SKM-1 (cell line): ENCODE results near the gene HECTD4.

Experiments used
- DNase-seq: peaks from one replicate; lab custom pipeline; 2025; ENCODE audit not compliant: unreplicated experiment; lab: John Stamatoyannopoulos, UW

Gene HECTD4

DNA sequence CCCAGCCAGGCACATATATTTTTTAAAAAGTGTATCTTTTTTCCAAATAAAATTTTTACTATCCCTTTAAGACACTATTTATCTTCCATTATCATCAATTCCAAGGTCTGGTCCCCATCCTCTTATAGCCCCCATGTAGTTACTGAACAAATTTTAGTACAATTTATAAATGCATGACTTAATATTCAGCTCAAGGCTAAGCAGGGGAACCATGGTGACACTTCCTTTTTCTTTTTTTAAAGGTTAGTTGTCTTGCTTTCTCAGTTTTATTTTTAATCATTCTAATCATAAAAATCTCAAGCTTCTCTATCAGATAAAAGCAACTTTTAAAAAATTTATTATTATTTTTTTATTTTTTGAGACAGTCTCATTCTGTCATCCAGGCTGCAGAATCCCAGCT is 164.6 kb downstream of the HECTD4 start:
- no peak for DNase-seq

GRCh38 chr12:112216223-112216622 is 166.0 kb downstream of the HECTD4 start:
- no peak for DNase-seq

DNA sequence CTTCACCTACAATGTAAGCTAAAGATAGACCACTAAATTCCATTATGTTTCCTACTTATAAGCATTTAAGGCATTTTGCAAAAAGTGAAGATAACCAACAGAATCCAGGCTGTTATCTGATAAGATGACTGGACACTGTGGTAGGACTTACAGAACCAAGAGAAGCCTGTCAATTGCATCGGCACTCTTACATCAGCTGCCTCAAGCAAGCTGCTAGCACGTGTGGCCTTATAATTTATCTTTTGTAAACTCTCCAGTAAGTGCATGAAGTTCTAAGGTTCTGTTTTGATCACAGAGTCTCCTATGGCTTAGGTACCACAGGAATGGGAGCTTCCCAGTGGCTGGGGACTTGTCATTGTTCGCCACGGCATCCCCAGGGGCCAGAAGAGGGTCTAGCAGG is 168.2 kb downstream of the HECTD4 start:
- no peak for DNase-seq

DNA sequence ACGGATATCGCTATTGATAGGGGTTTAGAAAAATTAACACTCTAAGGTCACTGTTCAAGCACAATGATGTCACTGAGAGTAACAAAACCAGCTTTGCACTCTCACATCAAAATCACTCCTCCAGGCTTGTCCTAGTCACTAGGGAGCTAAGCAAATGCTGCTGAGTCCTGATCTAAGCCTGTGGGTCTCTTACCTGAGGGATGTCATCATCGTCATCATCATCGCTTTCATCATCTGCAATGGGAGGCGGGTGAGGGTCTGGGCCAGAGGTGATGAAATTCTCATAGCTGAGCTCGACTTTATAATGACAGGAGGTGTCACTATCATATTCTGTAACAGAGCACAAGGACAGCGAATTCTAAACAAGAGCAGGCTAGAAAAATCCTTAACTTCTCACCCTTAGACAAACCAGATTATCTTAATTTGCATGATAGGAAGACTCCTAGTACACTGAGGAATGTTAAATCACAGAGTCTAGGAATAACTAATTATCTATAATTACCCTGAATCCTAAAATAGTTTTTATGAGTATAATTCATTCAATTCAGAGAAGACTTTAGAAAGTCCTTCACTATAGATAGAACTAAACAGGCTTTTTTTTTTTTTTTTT is 173.8 kb downstream of the HECTD4 start:
- DNase-seq, result no peak

- no peak for DNase-seq
These were observed 174.8 kb downstream of the HECTD4 start for GRCh38 chr12:112207397-112207924.

- DNase-seq, result no peak
These were observed 175.3 kb downstream of the HECTD4 start for GRCh38 chr12:112206944-112207343.

DNA sequence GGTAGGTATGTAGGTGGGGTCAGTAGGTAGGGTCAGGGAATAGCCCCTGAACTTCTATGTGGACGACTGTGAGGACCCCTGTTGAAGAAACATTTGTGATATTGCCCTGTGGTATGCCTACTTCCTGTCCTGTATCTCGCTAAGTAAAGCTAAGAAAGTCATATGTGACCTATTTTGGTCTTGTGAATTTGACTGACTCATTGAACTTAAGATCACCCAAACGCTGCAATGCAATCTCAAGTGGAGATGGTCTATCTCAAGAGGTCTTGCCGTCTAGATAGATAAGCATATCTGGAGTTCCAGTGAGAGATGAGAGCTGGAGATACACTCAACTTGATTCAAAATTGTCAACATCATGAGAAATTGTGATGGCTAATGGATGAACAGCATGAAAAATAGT is 183.1 kb downstream of the HECTD4 start:
- no peak for DNase-seq

- DNase-seq, result peak; percentile 7
These were observed 184.0 kb downstream of the HECTD4 start for GRCh38 chr12:112198120-112198733.

- no peak for DNase-seq
These were observed 185.9 kb downstream of the HECTD4 start for GRCh38 chr12:112196196-112196875.

- no peak for DNase-seq
These were observed 187.5 kb downstream of the HECTD4 start for GRCh38 chr12:112194601-112195247.

DNA sequence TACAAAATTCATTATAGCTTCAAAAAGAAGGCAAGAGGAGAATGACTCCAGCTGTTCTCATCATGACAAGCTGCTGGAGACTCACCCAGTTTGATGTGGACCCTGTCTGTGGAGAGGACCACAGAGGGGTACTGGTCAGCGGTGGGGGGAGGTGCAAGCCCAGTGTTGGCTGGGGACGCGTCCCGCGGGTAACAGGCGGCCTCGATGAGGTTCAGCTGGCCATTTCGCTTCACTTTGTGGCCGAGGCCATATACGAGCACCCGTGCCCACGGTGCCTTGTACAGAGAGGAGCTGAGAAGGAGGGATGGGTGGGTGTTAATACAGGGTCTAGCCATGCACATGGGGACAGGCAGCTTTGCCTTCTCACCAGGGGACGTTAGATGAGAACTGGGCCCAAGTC is 189.8 kb downstream of the HECTD4 start:
- DNase-seq, result no peak

- no peak for DNase-seq
These were observed 190.3 kb downstream of the HECTD4 start for GRCh38 chr12:112191840-112192321.

DNA sequence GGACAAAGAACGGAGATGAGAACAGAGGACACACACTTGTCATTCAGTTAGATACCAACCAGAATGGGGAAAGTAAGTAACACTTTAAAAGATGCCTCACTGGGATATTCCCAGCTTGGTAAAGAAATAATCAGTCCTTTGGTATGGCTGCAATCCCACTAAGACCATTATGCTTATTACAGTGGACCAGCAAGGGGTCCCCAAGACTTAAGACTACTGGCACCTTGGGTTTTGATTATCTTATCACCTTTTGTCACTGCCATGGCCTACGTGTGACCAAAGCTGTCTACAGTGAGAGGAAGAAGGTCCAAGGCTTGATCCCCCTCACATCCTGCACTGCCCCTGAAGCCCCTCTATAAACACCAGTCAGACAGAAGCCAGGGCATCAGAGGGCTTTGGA is 191.0 kb downstream of the HECTD4 start:
- DNase-seq, result no peak

GRCh38 chr12:112190231-112191025 is 191.8 kb downstream of the HECTD4 start:
- DNase-seq, result no peak

DNA sequence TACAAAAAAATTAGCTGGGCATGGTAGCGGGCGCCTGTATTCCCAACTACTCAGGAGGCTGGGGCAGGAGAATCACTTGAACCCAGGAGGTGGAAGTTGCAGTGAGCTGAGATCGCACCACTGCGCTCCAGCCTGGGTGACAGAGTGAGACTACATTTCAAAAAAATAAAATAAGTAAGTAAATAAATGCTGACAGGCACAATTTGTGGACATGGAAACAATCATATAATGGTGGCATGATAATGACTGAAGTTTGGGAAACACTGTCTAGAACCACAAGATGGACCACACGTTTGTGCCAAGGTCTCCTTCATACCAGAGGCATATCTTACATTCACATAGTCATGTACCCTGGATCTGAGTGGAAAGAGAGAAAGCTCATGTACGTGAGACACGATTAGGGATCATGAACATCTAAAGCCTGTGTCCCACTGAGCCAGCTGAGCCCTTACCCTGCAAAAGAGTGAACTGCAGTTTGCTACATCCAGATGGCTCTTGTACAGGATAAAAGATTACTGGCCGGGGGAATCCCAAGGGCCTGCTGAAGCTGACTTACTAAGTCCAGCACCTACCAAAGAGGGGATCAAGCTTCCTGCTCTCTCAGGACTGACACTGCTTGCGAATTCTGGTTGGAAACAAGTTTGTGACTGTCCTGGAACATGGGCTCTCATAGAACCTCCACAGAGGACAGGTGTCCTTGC is 194.0 kb downstream of the HECTD4 start:
- DNase-seq, result no peak

DNA sequence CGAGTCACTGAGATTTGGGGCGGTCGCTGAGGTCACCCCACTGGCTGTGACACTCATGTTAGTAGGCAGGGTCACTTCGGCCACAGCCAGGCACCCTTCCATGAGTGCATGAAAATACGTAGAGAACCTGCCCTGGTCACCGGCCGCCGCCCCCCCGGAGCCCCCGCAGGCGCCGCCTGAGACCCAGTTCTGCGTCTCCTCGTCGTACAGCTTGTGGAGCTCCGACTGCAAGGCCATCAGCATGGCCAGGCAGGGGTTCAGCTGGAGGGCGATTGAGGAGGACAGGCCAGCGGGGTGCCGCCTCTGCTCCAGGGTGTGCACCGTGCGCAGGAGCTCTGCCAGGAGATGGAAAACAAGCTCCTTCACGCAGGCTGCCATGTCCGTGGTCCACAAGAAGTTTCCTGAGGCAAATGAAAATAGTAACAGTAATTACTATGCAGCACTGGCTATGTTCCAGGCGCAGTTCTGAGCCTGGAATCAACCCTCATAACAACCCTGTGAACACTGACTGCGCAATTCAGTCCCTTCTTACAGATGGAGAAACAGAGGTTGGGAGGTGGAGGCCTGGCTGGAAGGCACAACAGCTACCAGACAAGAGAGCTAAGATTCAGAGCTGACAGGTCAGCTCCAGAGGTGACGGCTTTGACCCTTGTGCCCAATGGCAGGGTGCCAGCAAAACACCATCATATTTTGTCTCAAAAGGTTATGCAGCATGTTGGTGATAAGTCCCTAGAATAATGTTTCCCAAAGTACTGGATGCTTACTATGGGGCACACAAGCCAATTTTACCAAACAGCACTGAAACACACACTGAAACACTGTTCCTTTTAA is 196.9 kb downstream of the HECTD4 start:
- no peak for DNase-seq

DNA sequence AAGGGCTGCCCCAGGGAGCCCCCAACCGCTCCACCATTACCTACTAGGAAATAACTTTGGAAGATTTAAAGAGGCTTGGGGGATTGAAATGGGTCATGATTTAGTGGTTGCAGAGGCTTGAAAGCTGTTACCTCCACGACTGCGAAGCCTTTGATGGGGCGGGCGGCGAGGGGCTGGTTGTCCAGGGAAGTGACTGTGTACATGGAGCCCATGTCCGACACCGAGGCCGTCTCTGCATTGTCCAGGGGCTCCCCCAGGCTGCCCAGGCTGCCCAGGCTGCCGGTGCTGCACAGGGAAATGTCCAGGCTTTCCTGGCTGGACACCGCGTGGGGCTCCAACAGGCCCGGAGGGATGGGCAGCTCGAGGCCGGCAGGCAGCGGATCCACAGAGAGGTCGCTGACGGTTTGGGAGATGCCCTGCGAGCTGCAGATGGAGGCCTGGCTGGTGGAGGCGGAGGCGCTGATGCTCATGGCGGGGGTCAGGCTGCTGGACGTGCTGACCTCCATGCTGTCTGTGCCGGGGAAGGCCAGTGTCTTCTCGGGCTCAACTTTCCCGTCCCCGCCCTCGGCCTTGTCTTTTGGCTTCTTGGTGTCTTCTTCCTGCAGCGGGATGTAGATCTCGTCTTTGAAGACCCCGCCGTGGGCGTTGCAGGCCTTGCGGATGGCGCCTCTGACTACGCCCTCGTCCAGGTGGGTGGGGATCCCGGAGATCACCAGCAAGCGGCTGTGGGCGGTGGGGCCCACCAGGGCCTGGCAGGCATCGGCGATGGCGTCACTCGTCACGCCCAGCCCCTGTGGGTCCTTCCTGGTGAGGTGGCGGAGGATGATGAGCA is 198.0 kb downstream of the HECTD4 start:
- DNase-seq, result no peak
